NCI-H2196 treated with DMSO at 0.1 percent for 48 hours (cell line): ENCODE results near the gene RWDD4.

Source experiments
- DNase-seq: peaks from one replicate; lab custom pipeline; 2025; ENCODE audit not compliant: unreplicated experiment; lab: John Stamatoyannopoulos, UW

RWDD4 gene

GRCh38 chr4:183602557-183603027, 56.4 kb downstream of the RWDD4 start:
- no peak for DNase-seq

GRCh38 chr4:183601381-183601780, 57.6 kb downstream of the RWDD4 start:
- no peak for DNase-seq

- DNase-seq, result no peak
Measured at GRCh38 chr4:183600189-183600685, 58.7 kb downstream of the RWDD4 start.

GRCh38 chr4:183599690-183600089, 59.3 kb downstream of the RWDD4 start:
- no peak for DNase-seq

- DNase-seq, result no peak
Measured at GRCh38 chr4:183599284-183599683, 59.7 kb downstream of the RWDD4 start.

GRCh38 chr4:183596067-183596757, 62.8 kb downstream of the RWDD4 start:
- no peak for DNase-seq

GRCh38 chr4:183594823-183595222, 64.2 kb downstream of the RWDD4 start:
- DNase-seq, result no peak

GRCh38 chr4:183591301-183591700, 67.7 kb downstream of the RWDD4 start:
- no peak for DNase-seq
